Measurements from ENCODE around the gene TRPM1.

DNA sequence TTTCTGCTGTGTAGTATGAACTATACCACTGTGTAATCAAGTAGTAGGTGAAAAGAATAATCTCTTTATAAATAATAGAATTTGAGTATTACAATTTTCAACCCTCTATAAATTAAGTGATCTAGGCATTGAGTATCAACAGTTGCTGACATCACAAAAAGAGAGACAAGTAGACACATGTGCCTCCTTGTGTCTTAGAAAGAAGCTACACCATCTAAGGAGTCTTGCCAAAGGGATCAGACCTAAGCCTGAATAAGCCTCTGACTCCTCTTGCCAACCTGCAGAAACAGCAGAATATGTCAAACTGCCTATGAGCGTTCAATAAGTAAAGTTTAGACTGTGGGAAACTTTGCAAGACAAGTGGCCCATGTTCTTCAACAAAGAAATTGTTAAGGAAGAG, 104.3 kb downstream of the TRPM1 start:
- TF ChIP-seq CTCF (IDR thresholded peaks at IDR 0.05 in 4 of 5, conservative IDR thresholded peaks at IDR 0.05 in 1 of 5) (no peak), POLR2A (IDR thresholded peaks at IDR 0.05) (no peak)

Measured in gastrocnemius medialis (tissue), 4 donors.